ENCODE results near the gene RXRG. TPM values are rescaled to one million over a fixed set of nuclear protein-coding genes. Genes with fewer than 3 reads are reported as not detected.

The RXRG gene
- total RNA-seq, 1 experiment from 2014 or later = not detected

DNA sequence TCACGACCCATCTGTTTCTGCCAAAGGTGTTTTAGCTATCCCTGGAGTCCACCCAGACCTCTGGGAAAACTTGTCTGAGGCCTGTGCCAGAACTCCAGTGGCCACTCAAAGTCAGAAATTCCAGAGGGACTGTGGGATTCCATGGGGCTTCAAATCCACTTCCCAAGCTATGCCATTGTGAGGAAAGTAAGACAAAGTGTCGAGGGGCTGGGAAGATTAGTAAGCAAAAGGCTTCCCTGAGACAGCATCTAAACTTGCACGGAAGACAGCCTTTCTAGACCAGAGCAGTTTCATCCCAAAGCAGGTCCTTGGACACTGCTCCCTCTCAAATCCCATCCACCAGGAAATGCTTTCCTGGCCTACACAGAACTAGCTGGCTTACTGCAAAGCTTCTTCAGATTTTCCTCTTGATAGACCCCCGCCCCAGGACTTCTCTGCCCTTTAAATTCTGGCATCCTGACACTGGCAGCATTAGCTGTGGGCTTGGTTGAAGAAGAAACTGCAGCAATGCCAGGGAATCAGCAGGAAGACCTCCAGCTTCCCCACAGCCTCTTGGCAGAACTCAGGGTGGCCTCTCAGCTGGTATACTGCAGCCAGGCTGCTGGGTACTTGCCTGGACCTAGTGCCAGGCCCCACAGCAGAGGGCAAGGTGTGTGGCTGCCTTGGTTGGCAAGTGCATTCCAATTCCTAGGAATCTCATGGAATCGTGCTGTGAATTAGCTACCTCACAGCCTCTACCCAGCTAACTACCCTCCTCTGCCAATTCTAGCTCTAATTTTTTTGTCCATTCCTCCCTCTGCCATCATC is 61.1 kb downstream of the RXRG start:
- BruUV-seq (replicated peaks) = no TSS peak
- POLR2A ChIA-PET = no interaction called here
- H3K4me2 ChIP-seq (ENCODE audit: low read length) = no peak overlapping the region
- DNase-seq (ENCODE audit: low read depth, low spot score) = no peak
- ATAC-seq = no peak
- RAD21 ChIA-PET (ENCODE audit: low non-redundant PET in 1 of 2, low total read pairs in 2 of 2, uncharacterized antibody in 2 of 2, unreplicated experiment in 2 of 2) = no interaction called here
- TF ChIP-seq JUND (IDR thresholded peaks at IDR 0.05) = no peak
- TF ChIP-seq EGR1 (IDR thresholded peaks at IDR 0.05; ENCODE audit: low read depth) = no peak
- TF ChIP-seq, protein P1, sequence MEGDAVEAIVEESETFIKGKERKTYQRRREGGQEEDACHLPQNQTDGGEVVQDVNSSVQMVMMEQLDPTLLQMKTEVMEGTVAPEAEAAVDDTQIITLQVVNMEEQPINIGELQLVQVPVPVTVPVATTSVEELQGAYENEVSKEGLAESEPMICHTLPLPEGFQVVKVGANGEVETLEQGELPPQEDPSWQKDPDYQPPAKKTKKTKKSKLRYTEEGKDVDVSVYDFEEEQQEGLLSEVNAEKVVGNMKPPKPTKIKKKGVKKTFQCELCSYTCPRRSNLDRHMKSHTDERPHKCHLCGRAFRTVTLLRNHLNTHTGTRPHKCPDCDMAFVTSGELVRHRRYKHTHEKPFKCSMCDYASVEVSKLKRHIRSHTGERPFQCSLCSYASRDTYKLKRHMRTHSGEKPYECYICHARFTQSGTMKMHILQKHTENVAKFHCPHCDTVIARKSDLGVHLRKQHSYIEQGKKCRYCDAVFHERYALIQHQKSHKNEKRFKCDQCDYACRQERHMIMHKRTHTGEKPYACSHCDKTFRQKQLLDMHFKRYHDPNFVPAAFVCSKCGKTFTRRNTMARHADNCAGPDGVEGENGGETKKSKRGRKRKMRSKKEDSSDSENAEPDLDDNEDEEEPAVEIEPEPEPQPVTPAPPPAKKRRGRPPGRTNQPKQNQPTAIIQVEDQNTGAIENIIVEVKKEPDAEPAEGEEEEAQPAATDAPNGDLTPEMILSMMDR (IDR thresholded peaks at IDR 0.05 in 2 of 3, conservative IDR thresholded peaks at IDR 0.05 in 1 of 3; ENCODE audit: borderline replicate concordance in 1 of 3, insufficient read depth in 1 of 3, low read depth in 2 of 3, low read length in 2 of 3) = no peak
- no peak for TF ChIP-seq CEBPB (IDR thresholded peaks at IDR 0.05; ENCODE audit: low read depth)
- no peak for TF ChIP-seq RAD21 (IDR thresholded peaks at IDR 0.05; ENCODE audit: low read depth)
- TF ChIP-seq SP1 (IDR thresholded peaks at IDR 0.05; ENCODE audit: low read depth) = no peak
- TF ChIP-seq POLR2A (IDR thresholded peaks at IDR 0.05; ENCODE audit: borderline replicate concordance, extremely low read depth, insufficient read depth, insufficient read length) = no peak
- TF ChIP-seq YY1 (IDR thresholded peaks at IDR 0.05; ENCODE audit: extremely low read depth, insufficient replicate concordance, low read depth, low read length) = no peak
- no peak for TF ChIP-seq SIN3A (IDR thresholded peaks at IDR 0.05; ENCODE audit: low read depth)
- TF ChIP-seq ELF1 (IDR thresholded peaks at IDR 0.05; ENCODE audit: borderline replicate concordance, low read depth) = no peak
- TF ChIP-seq, protein P2, sequence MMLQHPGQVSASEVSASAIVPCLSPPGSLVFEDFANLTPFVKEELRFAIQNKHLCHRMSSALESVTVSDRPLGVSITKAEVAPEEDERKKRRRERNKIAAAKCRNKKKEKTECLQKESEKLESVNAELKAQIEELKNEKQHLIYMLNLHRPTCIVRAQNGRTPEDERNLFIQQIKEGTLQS (IDR thresholded peaks at IDR 0.05) = no peak
- no peak for TF ChIP-seq ZNF274 (IDR thresholded peaks at IDR 0.05; ENCODE audit: low read depth, low read length)
- TF ChIP-seq EZH2phosphoT487 (IDR thresholded peaks at IDR 0.05; ENCODE audit: borderline replicate concordance) = no peak
- TF ChIP-seq, protein P3, sequence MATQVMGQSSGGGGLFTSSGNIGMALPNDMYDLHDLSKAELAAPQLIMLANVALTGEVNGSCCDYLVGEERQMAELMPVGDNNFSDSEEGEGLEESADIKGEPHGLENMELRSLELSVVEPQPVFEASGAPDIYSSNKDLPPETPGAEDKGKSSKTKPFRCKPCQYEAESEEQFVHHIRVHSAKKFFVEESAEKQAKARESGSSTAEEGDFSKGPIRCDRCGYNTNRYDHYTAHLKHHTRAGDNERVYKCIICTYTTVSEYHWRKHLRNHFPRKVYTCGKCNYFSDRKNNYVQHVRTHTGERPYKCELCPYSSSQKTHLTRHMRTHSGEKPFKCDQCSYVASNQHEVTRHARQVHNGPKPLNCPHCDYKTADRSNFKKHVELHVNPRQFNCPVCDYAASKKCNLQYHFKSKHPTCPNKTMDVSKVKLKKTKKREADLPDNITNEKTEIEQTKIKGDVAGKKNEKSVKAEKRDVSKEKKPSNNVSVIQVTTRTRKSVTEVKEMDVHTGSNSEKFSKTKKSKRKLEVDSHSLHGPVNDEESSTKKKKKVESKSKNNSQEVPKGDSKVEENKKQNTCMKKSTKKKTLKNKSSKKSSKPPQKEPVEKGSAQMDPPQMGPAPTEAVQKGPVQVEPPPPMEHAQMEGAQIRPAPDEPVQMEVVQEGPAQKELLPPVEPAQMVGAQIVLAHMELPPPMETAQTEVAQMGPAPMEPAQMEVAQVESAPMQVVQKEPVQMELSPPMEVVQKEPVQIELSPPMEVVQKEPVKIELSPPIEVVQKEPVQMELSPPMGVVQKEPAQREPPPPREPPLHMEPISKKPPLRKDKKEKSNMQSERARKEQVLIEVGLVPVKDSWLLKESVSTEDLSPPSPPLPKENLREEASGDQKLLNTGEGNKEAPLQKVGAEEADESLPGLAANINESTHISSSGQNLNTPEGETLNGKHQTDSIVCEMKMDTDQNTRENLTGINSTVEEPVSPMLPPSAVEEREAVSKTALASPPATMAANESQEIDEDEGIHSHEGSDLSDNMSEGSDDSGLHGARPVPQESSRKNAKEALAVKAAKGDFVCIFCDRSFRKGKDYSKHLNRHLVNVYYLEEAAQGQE (IDR thresholded peaks at IDR 0.05; ENCODE audit: low read depth) = no peak
- TF ChIP-seq MAX (IDR thresholded peaks at IDR 0.05) = no peak
- TF ChIP-seq CBX3 (IDR thresholded peaks at IDR 0.05; ENCODE audit: low read depth) = no peak
- no peak for TF ChIP-seq SRF (IDR thresholded peaks at IDR 0.05; ENCODE audit: low read depth)
- no peak overlapping the region for H2AFZ ChIP-seq (ENCODE audit: low read depth, low read length, poor library complexity, severe bottlenecking)
- CTCF ChIA-PET = interaction anchor here (0.7 to 3.4 kb wide), 3 partner anchors 9 to 16 kb away, joined by 5 to 10 read pairs (median 8); no protein-coding TSS in a partner anchor
- no peak overlapping the region for H3K27ac ChIP-seq (ENCODE audit: low read depth, low read length)
- peaks cover 0 to 7% of the 10 kb centered on the region in 2 experiments; a peak in 2 of 4 replicates for H3K4me1 ChIP-seq (ENCODE audit: control insufficient read depth in 1 of 2, insufficient read depth in 2 of 2, low read length in 2 of 2)
- H3K79me2 ChIP-seq (ENCODE audit: insufficient read depth, low read length) = no peaks in the 10 kb centered on the region
- H3K9me3 ChIP-seq (ENCODE audit: control insufficient read depth in 1 of 2, insufficient read depth in 1 of 2, low read depth in 1 of 2, low read length in 2 of 2) = no peaks in the 10 kb centered on the region
- intact Hi-C loops (cut with micrococcal nuclease) = no loop called here
- H4K20me1 ChIP-seq (ENCODE audit: insufficient read depth) = no peaks in the 10 kb centered on the region
- no peaks in the 10 kb centered on the region for H3K9me2 ChIP-seq (ENCODE audit: insufficient read depth)
- H3K36me3 ChIP-seq (ENCODE audit: control insufficient read depth in 1 of 2, insufficient read depth in 2 of 2, low read length in 2 of 2) = no peaks in the 10 kb centered on the region
- H3K27me3 ChIP-seq (ENCODE audit: insufficient read depth, low read length) = peaks cover 29% of the 10 kb centered on the region
- H3K9ac ChIP-seq (ENCODE audit: low read length) = no peak overlapping the region
- H3K4me3 ChIP-seq (replicated peaks in 1 of 2; ENCODE audit: low read depth in 1 of 2, low read length in 2 of 2) = no peak overlapping the region

All from HCT116 (cell line).